H1 (cell line): ENCODE measurements around the gene ZNF511. TPM values are rescaled to one million over a fixed set of nuclear protein-coding genes. Genes with fewer than 3 reads are reported as not detected.

Experiments used
- CHD1 ChIP-seq: IDR thresholded peaks from 2 replicates; pipeline ENCODE4 v1.6.1; 2012; ENCODE audit warnings: low read depth, low read length, improper control_type of control experiment
- JUN ChIP-seq: IDR thresholded peaks from 2 replicates; pipeline ENCODE4 v1.6.1; 2011; ENCODE audit warnings: low read depth, mild to moderate bottlenecking, improper control_type of control experiment, low read length
- PHF8 ChIP-seq: fragments of 200-600 bp; sonication (generic); conservative IDR thresholded peaks from 2 replicates; pipeline ENCODE4 v1.7.1; 2012; ENCODE audit warnings: low read depth, mild to moderate bottlenecking, inconsistent platforms, low read length, moderate library complexity
- POLR2AphosphoS5 ChIP-seq: IDR thresholded peaks from 2 replicates; pipeline ENCODE4 v1.6.1; 2011; ENCODE audit warnings: low read depth, low read length
- POU5F1 ChIP-seq: IDR thresholded peaks from 2 replicates; pipeline ENCODE4 v1.6.1; 2011; ENCODE audit warnings: low read depth, mild to moderate bottlenecking, low read length, moderate library complexity
- SRF ChIP-seq: IDR thresholded peaks from 2 replicates; pipeline ENCODE4 v1.6.1; 2011; ENCODE audit warnings: mild to moderate bottlenecking, low read depth, low read length, moderate library complexity
- TBP ChIP-seq: IDR thresholded peaks from 2 replicates; pipeline ENCODE4 v1.6.1; 2011; ENCODE audit warnings: low read depth, low read length, improper control_type of control experiment
- TCF12 ChIP-seq: IDR thresholded peaks from 2 replicates; pipeline ENCODE4 v1.6.1; 2011; ENCODE audit warnings: low read depth, mild to moderate bottlenecking, low read length
- polyA plus RNA-seq, 7 experiments: library from polyadenylated mRNA; depleted of rRNA in 3 of 7; stranded (reverse) in 5 of 7; unstranded in 2 of 7; fragments of >200 nt in 5 of 7; fragments of 200-250 nt in 2 of 7; gene quantifications; 1 replicate in 5 of 7; 2 replicates in 1 of 7; 4 replicates in 1 of 7; pipeline versions ENCODE4 v1.2.1 to v1.2.3, GENCODE V29; 2011 to 2013; ENCODE audit warnings: missing spikeins in 2 of 7, mixed read lengths in 2 of 7
- total RNA-seq: library from RNA; stranded (reverse); fragmentation: NEBNext Ultra II Directional; extraction: Animal tissue kit (Norgen Biotek cat#: 25700); gene quantifications from 2 replicates; pipeline ENCODE4 v1.2.1, GENCODE V29; 2021
- TF ChIP-seq, protein P1 (sequence below): fragments of 300-600 bp; sonication (generic); IDR thresholded peaks from 2 replicates; pipeline ENCODE4 v1.7.1; 2012; ENCODE audit warnings: low read length, moderate library complexity, mild to moderate bottlenecking, inconsistent platforms; ENCODE audit not compliant: insufficient replicate concordance
- TF ChIP-seq, protein P2 (sequence below): IDR thresholded peaks from 2 replicates; pipeline ENCODE4 v1.6.1; 2011; ENCODE audit warnings: low read length, improper control_type of control experiment

The ZNF511 gene
- total and polyA plus RNA-seq, 2 of the 8 experiments (the other 6 are each of a cell fraction or from before 2014, with no cell fraction given): 55.4 to 71.7 TPM

DNA sequence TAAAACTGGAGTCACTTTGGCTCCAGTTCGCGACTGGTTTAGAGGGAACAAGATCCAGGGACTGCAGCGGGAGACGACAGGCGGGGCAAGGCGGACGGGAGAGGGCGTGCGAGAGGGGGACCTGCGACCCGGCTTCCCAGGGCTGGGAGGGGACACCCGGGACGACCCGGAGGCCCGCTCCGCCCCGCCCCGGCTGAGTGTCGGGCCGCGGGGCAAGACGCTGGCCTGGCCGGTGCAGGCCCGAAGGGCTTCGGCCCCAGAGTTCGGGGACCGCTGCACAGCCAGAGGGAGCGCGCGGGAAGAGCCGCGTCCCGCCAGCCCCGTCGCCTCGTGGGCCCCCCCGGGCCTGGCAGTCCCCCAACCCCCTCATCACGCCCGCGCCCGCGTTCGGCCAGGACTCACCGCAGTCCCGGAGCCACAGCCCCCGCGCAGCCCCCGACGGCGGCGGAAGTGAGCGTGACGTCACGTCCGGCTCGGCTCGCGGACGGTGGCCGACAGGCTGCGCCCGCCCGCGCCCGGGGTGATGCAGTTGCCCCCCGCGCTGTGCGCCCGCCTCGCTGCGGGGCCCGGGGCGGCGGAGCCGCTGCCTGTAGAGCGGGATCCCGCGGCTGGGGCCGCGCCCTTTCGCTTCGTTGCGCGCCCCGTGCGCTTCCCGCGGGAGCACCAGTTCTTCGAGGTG lies at the start of gene ZNF511, which contains the start of gene TUBGCP2 (continued):
- TF ChIP-seq, protein P1, sequence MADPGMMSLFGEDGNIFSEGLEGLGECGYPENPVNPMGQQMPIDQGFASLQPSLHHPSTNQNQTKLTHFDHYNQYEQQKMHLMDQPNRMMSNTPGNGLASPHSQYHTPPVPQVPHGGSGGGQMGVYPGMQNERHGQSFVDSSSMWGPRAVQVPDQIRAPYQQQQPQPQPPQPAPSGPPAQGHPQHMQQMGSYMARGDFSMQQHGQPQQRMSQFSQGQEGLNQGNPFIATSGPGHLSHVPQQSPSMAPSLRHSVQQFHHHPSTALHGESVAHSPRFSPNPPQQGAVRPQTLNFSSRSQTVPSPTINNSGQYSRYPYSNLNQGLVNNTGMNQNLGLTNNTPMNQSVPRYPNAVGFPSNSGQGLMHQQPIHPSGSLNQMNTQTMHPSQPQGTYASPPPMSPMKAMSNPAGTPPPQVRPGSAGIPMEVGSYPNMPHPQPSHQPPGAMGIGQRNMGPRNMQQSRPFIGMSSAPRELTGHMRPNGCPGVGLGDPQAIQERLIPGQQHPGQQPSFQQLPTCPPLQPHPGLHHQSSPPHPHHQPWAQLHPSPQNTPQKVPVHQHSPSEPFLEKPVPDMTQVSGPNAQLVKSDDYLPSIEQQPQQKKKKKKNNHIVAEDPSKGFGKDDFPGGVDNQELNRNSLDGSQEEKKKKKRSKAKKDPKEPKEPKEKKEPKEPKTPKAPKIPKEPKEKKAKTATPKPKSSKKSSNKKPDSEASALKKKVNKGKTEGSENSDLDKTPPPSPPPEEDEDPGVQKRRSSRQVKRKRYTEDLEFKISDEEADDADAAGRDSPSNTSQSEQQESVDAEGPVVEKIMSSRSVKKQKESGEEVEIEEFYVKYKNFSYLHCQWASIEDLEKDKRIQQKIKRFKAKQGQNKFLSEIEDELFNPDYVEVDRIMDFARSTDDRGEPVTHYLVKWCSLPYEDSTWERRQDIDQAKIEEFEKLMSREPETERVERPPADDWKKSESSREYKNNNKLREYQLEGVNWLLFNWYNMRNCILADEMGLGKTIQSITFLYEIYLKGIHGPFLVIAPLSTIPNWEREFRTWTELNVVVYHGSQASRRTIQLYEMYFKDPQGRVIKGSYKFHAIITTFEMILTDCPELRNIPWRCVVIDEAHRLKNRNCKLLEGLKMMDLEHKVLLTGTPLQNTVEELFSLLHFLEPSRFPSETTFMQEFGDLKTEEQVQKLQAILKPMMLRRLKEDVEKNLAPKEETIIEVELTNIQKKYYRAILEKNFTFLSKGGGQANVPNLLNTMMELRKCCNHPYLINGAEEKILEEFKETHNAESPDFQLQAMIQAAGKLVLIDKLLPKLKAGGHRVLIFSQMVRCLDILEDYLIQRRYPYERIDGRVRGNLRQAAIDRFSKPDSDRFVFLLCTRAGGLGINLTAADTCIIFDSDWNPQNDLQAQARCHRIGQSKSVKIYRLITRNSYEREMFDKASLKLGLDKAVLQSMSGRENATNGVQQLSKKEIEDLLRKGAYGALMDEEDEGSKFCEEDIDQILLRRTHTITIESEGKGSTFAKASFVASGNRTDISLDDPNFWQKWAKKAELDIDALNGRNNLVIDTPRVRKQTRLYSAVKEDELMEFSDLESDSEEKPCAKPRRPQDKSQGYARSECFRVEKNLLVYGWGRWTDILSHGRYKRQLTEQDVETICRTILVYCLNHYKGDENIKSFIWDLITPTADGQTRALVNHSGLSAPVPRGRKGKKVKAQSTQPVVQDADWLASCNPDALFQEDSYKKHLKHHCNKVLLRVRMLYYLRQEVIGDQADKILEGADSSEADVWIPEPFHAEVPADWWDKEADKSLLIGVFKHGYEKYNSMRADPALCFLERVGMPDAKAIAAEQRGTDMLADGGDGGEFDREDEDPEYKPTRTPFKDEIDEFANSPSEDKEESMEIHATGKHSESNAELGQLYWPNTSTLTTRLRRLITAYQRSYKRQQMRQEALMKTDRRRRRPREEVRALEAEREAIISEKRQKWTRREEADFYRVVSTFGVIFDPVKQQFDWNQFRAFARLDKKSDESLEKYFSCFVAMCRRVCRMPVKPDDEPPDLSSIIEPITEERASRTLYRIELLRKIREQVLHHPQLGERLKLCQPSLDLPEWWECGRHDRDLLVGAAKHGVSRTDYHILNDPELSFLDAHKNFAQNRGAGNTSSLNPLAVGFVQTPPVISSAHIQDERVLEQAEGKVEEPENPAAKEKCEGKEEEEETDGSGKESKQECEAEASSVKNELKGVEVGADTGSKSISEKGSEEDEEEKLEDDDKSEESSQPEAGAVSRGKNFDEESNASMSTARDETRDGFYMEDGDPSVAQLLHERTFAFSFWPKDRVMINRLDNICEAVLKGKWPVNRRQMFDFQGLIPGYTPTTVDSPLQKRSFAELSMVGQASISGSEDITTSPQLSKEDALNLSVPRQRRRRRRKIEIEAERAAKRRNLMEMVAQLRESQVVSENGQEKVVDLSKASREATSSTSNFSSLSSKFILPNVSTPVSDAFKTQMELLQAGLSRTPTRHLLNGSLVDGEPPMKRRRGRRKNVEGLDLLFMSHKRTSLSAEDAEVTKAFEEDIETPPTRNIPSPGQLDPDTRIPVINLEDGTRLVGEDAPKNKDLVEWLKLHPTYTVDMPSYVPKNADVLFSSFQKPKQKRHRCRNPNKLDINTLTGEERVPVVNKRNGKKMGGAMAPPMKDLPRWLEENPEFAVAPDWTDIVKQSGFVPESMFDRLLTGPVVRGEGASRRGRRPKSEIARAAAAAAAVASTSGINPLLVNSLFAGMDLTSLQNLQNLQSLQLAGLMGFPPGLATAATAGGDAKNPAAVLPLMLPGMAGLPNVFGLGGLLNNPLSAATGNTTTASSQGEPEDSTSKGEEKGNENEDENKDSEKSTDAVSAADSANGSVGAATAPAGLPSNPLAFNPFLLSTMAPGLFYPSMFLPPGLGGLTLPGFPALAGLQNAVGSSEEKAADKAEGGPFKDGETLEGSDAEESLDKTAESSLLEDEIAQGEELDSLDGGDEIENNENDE: no peak
- TF ChIP-seq CHD1: no peak
- no peak; the same call in 1 of the 2 replicates for TF ChIP-seq JUN
- TF ChIP-seq POU5F1: no peak
- peak; percentile 94 for TF ChIP-seq PHF8
- peak; percentile 66; the same call in 1 of the 2 replicates for TF ChIP-seq POLR2AphosphoS5
- TF ChIP-seq, protein P2, sequence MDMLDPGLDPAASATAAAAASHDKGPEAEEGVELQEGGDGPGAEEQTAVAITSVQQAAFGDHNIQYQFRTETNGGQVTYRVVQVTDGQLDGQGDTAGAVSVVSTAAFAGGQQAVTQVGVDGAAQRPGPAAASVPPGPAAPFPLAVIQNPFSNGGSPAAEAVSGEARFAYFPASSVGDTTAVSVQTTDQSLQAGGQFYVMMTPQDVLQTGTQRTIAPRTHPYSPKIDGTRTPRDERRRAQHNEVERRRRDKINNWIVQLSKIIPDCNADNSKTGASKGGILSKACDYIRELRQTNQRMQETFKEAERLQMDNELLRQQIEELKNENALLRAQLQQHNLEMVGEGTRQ: no peak
- TF ChIP-seq TCF12: no peak
- no peak; the same call in 1 of the 2 replicates for TF ChIP-seq TBP
- TF ChIP-seq SRF: no peak
